ENCODE measurements around the gene CNNM3.

The CNNM3 gene

DNA sequence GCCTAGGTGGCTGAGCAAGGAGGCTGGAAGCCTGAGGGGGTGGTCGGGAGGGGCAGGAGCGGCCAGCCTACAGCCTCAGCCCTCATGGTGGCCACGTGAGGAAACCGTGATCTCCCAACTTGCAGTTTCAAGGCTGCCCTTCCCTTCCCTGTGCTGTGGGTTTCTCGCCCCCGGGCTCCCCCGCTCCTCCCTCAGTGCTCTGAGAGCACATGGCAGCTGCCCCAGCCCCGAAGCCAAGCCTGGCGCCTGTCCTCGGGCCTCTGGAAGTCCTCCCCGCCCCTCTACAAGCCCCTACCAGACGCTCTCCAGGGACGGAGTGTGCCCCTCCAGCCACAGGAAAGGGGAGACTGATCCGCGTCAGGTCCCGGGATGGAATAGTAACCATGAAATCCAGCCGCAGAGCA is 28.3 kb downstream of the CNNM3 start:
- TF ChIP-seq, protein P1, sequence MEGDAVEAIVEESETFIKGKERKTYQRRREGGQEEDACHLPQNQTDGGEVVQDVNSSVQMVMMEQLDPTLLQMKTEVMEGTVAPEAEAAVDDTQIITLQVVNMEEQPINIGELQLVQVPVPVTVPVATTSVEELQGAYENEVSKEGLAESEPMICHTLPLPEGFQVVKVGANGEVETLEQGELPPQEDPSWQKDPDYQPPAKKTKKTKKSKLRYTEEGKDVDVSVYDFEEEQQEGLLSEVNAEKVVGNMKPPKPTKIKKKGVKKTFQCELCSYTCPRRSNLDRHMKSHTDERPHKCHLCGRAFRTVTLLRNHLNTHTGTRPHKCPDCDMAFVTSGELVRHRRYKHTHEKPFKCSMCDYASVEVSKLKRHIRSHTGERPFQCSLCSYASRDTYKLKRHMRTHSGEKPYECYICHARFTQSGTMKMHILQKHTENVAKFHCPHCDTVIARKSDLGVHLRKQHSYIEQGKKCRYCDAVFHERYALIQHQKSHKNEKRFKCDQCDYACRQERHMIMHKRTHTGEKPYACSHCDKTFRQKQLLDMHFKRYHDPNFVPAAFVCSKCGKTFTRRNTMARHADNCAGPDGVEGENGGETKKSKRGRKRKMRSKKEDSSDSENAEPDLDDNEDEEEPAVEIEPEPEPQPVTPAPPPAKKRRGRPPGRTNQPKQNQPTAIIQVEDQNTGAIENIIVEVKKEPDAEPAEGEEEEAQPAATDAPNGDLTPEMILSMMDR (IDR thresholded peaks at IDR 0.05; ENCODE audit: borderline replicate concordance, control extremely low read depth, extremely low read depth, insufficient read depth, missing control alignments): no peak
- no peak for DNase-seq (ENCODE audit: low spot score)
- in situ Hi-C loops (cut with MboI; ENCODE audit: low sequenced_read_pairs, unreplicated experiment): no loop called here

DNA sequence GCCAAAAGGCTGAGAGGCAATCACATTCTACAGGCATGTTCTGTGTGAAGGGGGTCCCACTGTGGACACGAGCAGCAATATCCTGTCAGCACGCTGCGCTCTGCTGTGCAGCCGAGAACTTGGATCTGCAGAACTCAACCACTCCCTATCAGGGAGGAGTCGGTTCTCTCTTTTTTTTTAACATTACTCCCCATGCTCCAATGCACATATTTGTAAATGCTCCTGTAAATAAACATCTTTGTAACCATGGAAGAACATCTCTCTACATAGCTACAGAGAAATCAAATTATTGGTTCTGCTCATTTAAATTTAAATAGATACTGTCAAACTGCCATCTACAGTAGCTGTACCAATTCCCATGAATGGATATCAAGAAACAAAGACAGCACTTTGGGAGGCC is 30.8 kb downstream of the CNNM3 start:
- TF ChIP-seq, protein P1 (IDR thresholded peaks at IDR 0.05; ENCODE audit: borderline replicate concordance, control extremely low read depth, extremely low read depth, insufficient read depth, missing control alignments): no peak
- DNase-seq (ENCODE audit: low spot score): no peak
- in situ Hi-C loops (cut with MboI; ENCODE audit: low sequenced_read_pairs, unreplicated experiment): no loop called here

DNA sequence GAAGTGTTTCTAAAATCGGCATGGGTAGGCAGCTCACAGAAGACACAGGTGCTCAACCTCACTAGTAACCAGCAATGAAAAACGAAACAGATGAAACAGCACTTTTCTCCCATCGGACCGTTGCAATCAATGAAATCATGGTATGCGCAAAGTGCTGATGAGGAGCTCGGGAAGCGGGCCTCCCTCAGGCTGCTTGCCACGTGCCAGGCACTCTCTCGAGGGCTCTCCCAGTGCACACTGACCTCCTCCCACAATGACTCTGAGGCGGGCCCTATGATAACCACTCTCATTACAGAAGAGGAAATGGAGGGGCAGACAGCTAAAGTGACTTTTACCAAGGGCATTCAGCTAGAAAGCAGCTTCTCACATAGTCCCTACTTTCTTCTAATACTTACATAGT is 31.5 kb downstream of the CNNM3 start:
- in situ Hi-C loops (cut with MboI; ENCODE audit: low sequenced_read_pairs, unreplicated experiment): no loop called here
- TF ChIP-seq, protein P1 (IDR thresholded peaks at IDR 0.05; ENCODE audit: borderline replicate concordance, control extremely low read depth, extremely low read depth, insufficient read depth, missing control alignments): no peak
- DNase-seq (ENCODE audit: low spot score): no peak

DNA sequence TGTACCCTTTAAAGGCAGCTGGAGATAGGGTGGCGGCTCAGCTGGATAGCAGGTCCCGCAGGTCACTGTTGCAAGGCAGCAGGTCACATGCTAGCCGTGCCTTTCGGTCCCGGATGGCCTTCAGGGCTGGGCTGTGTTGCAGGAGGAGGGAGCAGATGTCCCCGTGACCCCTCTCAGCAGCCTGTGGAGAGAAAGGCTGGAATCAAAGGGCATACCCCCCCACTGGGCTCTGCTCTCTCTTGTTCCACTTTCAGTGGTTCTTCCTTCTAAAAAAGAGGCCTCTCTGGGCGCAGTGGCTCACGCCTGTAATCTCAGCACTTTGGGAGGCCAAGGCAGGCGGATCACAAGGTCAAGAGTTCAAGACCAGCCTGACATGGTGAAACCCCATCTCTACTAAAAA is 32.2 kb downstream of the CNNM3 start:
- TF ChIP-seq, protein P1 (IDR thresholded peaks at IDR 0.05; ENCODE audit: borderline replicate concordance, control extremely low read depth, extremely low read depth, insufficient read depth, missing control alignments): no peak
- in situ Hi-C loops (cut with MboI; ENCODE audit: low sequenced_read_pairs, unreplicated experiment): no loop called here

DNA sequence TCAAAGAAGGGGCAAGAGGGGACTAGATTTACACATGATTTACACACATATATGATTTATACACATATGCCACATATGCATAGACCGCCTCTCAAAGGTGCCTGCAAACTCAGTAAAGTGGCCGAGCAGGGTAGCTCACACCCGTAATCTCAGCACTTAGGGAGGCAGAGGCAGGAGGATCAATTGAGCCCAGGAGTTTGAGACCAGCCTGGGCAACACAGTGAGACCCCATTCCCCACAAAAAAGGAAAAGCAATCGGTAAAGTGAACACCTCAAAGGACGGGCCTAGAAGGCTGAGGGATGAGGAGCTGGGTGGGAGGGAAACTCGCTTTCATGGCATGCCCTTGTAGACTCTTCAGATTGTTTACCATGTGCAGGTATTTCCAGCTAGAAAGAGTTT is 36.6 kb downstream of the CNNM3 start:
- in situ Hi-C loops (cut with MboI; ENCODE audit: low sequenced_read_pairs, unreplicated experiment): no loop called here
- DNase-seq (ENCODE audit: low spot score): no peak
- TF ChIP-seq, protein P1 (IDR thresholded peaks at IDR 0.05; ENCODE audit: borderline replicate concordance, control extremely low read depth, extremely low read depth, insufficient read depth, missing control alignments): no peak

More for the DNA sequence above, 32.2 kb downstream of the CNNM3 start:
- no peak for DNase-seq (ENCODE audit: low spot score)

DNA sequence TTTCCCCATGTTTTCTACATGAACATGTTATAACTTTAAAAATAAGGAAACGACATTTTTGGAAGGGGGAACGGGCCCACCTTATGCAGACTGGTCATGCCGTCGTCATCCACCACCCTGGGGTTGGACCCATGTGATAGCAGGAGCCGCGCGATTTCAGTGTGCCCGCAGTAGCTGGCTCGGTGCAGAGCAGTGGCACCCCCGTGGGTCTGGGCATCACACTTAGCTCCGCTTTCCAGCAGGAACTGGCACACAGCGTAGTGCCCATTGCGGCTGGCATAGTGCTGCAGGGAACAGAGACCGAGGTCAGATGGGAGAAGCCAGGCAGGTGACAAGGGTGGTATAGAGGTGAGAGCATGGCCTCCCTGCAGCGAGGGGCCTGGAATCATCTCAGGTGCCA is 37.3 kb downstream of the CNNM3 start:
- in situ Hi-C loops (cut with MboI; ENCODE audit: low sequenced_read_pairs, unreplicated experiment): no loop called here
- TF ChIP-seq, protein P1 (IDR thresholded peaks at IDR 0.05; ENCODE audit: borderline replicate concordance, control extremely low read depth, extremely low read depth, insufficient read depth, missing control alignments): no peak

More for the DNA sequence above, 37.3 kb downstream of the CNNM3 start:
- no peak for DNase-seq (ENCODE audit: low spot score)
